GM18909 (cell line): ENCODE measurements around the gene SMARCA4.
"Not testable (repeated sequence)": the region's sequence is repeated elsewhere in the genome, so short reads cannot be mapped to it uniquely, and the experiment has no call there.

Experiments used
- ATAC-seq: cut with Tn5 transposase; IDR thresholded peaks from one replicate; pipeline ENCODE4 v1.9.1; 2021; ENCODE audit warnings: mild to moderate bottlenecking; ENCODE audit not compliant: unreplicated experiment, poor library complexity

Gene SMARCA4

DNA sequence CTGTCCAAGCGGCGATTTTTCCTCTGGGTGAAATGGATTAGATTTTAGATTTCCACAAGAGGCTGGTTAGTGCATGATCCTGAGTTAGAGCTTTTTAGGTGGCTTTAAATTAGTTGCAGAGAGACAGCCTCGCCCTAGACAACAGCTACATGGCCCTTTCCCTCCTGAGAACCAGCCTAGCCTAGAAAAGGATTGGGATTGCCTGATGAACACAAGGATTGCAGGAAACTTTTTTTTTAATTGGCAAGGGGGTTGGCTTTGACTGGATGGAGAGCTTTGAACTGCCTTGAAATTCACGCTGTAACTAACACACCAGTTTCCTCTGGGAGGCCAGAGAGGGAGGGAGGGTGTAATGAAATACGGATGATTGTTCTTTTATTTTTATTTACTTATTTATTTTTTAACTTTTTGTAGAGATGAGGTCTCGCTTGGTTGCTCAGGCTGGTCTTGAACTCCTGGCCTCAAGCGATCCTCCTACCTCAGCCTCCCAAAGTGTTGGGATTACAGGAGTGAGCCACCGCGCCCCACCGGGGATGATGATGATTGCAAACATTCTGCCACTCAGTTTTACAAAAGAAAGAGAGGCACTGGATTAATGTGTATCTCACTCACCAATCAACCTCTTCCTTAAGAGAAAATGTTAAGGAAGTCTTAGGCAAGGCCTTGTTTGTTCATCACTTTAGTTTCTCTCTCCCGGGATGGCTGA, 130.3 kb downstream of the SMARCA4 start:
- ATAC-seq = no peak

DNA sequence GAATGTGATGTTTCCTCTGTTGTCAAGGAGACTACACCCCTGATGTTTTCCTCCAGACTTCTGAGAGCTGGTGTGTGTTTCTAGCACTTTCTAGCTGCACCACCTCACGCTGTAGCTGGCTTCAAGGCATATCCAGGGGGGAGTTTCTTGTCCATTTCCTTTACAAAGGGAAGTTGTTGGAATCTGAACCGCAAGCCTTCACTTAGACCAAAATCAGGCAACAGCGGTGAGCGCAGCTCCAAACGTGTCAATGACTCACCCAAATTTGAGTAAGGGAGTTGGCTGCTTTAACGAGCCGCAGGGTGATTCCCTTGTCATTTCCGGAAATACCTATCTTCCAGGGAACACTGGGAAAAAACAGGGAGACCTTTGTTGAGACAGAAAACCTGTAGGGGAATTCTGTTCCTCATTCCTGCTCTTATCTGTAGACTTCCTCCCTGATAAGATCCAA, 130.9 kb downstream of the SMARCA4 start:
- no peak for ATAC-seq

DNA sequence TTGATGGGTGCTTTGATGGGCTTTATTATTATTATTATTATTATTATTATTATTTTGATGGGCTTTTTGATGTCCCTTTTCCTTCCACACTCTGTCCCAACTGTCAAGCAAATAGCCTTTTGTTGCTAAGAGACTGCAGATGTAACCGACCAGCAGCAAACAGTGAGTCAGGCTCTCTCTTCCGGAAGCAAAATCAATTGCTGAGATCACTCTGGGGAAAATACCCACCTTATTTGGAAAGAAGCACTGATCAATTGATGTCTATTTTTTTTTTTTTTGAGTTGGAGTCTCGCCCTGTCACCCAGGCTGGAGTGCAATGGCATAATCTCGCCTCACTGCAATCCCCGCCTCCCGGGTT, 131.3 kb downstream of the SMARCA4 start:
- ATAC-seq = no peak

DNA sequence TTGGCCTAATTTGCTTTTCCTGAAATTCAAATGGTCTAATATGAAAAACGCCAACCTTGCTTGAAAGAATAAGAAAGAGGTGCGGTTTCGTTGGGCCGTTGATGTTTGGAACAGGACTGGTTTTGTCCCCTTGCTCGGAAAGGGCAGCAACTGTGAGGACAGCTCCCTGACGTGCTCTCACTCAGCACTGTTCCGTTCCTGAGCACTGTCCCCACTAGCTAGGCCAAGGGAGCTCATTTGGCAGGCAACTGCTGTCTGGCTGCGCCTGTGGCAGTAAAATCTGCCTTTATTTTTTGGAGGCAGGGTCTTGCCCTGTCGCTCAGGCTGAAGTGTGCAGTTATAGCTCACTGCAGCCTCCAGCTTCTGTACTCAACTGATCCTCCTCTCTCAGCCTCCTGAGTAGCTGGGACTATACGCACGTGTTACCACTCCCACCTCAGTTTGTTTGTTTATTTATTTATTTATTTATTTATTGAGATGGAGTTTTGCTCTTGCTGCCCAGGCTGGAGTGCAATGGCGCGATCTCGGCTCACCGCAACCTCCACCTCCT, 132.9 kb downstream of the SMARCA4 start:
- no peak for ATAC-seq

DNA sequence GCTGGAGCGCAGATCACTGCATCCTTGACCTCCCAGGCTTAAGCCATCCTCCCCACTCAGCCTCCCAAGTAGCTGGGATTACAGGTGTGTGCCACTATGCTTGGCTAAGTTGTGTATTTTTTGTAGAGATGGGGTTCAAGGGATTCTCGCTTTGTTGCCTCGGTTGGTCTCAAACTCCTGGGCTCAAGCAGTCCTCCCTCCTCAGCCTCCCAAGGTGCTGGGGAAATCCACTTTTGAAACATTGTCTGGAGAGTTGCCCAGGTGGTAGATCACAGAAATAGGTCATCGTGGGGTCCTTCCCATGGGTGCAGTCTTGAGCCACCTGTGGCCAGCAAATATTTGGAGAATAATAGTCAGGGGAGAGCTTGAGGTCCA, 133.7 kb downstream of the SMARCA4 start:
- ATAC-seq = no peak

DNA sequence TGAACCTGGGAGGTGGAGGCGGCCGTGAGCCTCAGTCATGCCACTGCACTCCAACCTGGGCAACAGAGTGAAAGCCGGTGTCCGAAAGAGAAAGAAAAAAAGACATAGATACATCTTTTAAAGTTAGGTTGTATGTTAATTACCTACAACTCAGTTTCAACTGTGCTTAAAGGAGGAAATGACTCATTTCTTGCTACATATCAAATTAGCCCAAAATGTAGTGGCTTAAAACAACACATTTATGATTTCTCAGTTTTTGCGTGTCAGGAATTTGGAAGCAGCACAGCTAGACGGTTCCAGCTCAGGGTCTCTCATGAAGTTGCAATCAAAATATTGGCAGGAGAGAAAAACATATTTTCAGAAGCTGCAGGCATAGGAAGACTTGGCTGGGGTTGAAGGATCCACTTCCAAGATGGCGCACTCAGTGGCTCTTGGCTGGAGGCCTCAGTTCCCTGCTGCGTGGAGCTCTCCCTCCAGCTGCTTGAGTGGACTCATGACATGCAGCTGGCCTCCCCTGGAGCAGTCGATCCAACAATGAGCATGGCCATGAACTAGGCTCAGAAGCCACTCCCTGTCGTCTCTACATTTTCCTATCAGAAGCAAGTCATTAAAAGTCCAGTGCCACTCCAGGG, 135.5 kb downstream of the SMARCA4 start:
- peak; percentile 62 for ATAC-seq

DNA sequence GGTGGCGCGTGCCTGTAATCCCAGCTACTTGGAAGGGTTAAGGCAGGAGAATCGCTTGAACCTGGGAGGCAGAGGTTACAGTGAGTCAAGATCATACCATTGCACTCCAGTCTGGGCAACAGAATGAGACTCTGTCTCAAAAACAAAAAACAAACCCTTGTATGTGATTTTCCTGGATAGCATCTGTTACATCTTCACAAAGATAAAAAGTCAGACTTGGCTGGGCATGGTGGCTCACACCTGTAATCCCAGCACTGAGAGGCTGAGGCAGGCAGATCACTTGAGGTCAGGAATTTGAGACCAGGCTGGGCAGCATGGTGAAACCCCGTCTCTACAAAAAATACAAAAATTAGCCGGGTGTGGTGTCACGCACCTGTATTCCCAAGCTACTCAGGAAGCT, 136.5 kb downstream of the SMARCA4 start:
- not testable (repeated sequence) for ATAC-seq

DNA sequence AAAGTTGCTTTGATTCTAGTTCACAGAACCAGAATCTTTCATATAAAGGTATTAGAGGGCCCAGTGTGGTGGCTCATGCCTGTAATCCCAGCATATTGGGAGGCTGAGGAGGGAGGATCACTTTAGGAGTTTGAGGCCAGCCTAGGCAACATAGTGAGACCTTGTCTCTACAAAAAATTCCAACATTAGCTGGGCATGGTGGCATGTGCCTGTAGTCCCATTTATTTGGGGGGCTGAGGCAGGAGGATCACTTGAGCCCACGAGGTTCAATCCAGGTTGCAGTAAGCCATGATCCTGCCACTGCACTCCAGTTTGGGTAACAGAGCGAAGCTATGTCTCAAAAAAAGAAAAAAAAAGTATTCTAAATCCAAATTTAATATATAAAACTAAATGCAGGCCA, 137.5 kb downstream of the SMARCA4 start:
- no peak for ATAC-seq

DNA sequence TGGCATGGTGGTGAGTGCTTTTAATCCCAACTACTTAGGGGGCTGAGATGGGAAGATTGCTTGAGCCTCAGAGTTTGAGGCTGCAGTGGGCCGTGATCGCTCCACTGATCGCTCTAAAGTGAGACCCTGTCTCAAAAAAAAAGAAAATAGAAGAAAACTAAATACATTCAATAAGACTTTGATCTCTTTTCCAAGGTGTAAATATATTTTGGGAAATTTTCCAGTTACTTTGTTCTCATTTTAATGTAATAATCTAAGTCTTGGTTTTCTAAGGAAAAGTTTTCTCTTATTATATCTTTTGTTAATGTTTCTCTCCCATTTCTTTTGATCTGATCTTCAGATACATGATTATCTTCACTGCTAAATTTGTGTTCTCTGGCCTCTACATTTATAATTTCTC, 138.0 kb downstream of the SMARCA4 start:
- no peak for ATAC-seq

DNA sequence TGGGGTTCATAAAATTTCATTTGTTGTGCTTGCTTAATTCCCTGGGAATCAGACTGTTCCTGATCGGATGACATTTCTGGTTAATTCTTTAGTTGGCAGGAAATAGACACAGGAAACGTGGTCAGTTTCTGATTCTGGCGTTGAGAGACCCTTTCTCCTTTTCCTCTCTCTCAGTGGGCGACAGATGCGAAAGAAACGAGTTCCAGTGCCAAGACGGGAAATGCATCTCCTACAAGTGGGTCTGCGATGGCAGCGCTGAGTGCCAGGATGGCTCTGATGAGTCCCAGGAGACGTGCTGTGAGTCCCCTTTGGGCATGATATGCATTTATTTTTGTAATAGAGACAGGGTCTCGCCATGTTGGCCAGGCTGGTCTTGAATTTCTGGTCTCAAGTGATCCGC, 139.2 kb downstream of the SMARCA4 start:
- ATAC-seq = no peak

DNA sequence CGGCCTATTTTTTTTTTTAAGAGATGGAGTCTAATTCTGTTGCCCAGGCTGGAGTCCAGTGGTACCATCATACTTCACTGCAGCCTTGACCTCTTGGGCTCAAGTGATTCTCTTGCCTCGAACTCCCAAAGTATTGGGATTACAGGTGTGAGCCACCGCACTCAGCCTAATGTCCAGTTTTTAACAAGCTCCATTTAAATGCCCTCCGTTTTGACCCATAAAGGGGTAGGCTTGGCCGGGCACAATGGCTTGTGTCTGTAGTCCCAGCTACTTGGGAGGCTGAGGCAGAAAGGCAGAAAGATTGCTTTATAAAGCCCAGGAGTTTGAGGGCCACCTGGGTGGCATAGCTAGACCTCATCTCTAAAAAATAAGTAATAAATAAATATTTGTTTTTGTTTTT, 140.2 kb downstream of the SMARCA4 start:
- ATAC-seq = no peak

DNA sequence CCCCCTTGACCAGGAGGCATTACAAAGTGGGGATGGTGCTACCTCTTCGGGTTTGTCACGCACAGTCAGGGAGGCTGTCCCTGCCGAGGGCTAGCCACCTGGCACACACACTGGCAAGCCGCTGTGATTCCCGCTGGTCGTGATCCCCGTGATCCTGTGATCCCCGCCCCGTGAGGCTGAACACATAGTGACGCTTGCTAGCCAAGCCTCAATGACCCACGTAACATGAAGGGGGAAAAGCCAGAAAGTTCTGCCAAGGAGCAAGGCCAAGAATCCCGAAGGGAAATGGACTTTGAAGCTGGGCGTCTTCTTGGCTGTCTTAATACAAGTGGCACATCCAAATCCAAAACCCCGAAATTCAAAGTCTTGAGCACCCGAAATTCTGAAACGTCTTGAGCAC, 142.1 kb downstream of the SMARCA4 start:
- no peak for ATAC-seq

DNA sequence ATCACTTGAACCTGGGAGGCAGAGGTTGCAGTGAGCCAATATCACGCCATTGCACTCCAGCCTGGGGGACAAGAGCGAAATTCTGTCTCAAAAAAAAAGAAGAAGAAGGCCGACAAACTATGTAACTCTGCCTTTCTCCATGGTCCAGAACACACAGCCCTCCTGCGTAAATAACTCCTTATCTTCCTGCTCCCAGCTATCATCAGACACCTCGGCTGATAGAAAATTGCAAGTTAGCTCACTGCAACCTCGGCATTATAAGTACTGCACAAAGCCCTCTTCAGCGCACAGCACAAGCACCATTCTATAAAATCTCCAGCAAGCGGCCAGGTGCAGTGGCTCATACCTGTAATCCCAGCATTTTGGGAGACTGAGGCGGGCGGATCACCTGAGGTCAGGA, 142.8 kb downstream of the SMARCA4 start:
- ATAC-seq = not testable (repeated sequence)

DNA sequence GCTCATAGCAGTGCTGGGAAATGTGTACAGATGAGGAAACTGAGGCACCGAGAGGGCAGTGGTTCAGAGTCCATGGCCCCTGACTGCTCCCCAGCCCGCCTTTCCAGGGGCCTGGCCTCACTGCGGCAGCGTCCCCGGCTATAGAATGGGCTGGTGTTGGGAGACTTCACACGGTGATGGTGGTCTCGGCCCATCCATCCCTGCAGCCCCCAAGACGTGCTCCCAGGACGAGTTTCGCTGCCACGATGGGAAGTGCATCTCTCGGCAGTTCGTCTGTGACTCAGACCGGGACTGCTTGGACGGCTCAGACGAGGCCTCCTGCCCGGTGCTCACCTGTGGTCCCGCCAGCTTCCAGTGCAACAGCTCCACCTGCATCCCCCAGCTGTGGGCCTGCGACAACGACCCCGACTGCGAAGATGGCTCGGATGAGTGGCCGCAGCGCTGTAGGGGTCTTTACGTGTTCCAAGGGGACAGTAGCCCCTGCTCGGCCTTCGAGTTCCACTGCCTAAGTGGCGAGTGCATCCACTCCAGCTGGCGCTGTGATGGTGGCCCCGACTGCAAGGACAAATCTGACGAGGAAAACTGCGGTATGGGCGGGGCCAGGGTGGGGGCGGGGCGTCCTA, 144.3 kb downstream of the SMARCA4 start:
- no peak for ATAC-seq

DNA sequence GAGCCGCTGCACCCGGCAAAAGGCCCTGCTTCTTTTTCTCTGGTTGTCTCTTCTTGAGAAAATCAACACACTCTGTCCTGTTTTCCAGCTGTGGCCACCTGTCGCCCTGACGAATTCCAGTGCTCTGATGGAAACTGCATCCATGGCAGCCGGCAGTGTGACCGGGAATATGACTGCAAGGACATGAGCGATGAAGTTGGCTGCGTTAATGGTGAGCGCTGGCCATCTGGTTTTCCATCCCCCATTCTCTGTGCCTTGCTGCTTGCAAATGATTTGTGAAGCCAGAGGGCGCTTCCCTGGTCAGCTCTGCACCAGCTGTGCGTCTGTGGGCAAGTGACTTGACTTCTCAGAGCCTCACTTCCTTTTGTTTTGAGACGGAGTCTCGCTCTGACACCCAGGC, 145.6 kb downstream of the SMARCA4 start:
- no peak for ATAC-seq

DNA sequence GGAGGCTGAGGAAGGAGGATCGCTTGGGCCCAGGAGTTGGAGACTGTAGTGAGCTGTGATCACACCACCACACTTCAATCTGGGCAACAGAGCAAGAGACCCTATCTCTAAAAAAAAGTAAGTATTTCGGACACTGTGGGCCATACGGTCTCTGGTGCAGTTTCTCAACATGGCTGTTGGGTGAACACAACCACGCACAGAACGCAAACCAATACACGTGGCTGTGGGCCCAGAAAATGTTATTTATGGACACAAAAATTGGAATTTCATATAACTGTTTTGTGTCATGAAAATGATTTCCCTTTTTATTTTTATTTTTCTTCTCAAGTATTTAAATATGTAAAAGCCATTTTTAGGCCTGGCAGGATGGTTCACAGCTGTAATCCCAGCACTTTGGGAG, 147.9 kb downstream of the SMARCA4 start:
- no peak for ATAC-seq

DNA sequence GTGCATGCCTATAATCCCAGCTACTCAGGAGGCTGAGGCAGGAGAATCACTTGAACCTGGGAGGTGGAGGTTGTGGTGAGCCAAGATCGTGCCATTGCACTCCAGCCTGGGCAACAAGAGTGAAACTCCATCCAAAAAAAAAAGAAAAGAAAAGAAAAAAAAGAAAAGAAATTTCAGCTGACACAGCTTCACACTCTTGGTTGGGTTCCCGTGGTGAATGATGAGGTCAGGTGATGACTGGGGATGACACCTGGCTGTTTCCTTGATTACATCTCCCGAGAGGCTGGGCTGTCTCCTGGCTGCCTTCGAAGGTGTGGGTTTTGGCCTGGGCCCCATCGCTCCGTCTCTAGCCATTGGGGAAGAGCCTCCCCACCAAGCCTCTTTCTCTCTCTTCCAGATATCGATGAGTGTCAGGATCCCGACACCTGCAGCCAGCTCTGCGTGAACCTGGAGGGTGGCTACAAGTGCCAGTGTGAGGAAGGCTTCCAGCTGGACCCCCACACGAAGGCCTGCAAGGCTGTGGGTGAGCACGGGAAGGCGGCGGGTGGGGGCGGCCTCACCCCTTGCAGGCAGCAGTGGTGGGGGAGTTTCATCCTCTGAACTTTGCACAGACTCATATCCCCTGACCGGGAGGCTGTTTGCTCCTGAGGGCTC, 150.4 kb downstream of the SMARCA4 start:
- ATAC-seq = no peak

DNA sequence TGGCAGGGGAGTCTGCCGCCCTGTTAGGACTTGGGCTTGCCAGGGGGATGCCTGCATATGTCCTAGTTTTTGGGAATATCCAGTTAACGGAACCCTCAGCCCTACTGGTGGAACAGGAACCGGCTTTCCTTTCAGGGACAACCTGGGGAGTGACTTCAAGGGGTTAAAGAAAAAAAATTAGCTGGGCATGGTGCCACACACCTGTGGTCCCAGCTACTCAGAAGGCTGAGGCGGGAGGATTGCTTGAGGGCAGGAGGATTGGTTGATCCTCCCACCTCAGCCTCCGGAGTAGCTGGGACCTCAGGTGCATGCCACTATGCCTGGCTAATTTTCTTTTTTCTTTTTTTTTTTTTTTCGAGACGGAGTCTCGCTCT, 150.9 kb downstream of the SMARCA4 start:
- no peak for ATAC-seq
